Calu3 (cell line): Measurements from ENCODE around the gene PRPS2. TPM values are rescaled to one million over a fixed set of nuclear protein-coding genes. Genes with fewer than 3 reads are reported as not detected.

Experiments used
- BruUV-seq: library from RNA; stranded (reverse); fragments of 400-500 nt; replicated peaks from 2 replicates; lab custom pipeline; 2021; lab: Mats Ljungman, UMichigan
- CTCF ChIA-PET: fragments of 300-600 bp; sonication (Branson Sonifier 250); formaldehyde crosslinking; loops from one replicate; lab custom pipeline; 2022; ENCODE audit warnings: antibody characterized with exemption; lab: Charles Lee
- DNase-seq: peaks from one replicate; pipeline ENCODE4 v3.0.0; 2022
- H3K27ac Mint-ChIP-seq: one replicate; pipeline ENCODE4 v1.8.0; 2022; ENCODE audit warnings: mixed read lengths; ENCODE audit not compliant: unreplicated experiment
- H3K27me3 Mint-ChIP-seq: one replicate; pipeline ENCODE4 v1.8.0; 2022; ENCODE audit warnings: mixed read lengths; ENCODE audit not compliant: unreplicated experiment
- H3K36me3 Mint-ChIP-seq: one replicate; pipeline ENCODE4 v1.8.0; 2022; ENCODE audit warnings: mild to moderate bottlenecking, moderate library complexity, mixed read lengths; ENCODE audit not compliant: insufficient read depth, unreplicated experiment
- H3K4me1 Mint-ChIP-seq: one replicate; pipeline ENCODE4 v1.8.0; 2022; ENCODE audit warnings: mild to moderate bottlenecking, low read depth, mixed read lengths; ENCODE audit not compliant: unreplicated experiment
- H3K4me3 Mint-ChIP-seq: one replicate; pipeline ENCODE4 v1.8.0; 2022; ENCODE audit warnings: mild to moderate bottlenecking, low read depth, moderate library complexity, mixed read lengths; ENCODE audit not compliant: unreplicated experiment
- H3K9me3 Mint-ChIP-seq: one replicate; pipeline ENCODE4 v1.8.0; 2022; ENCODE audit warnings: low read depth, mixed read lengths; ENCODE audit not compliant: unreplicated experiment
- intact Hi-C: fragments of 100-400 bp; cut with micrococcal nuclease; formaldehyde crosslinking; loops from one replicate; pipeline ENCODE4 v1.10.0; 2022; ENCODE audit not compliant: unreplicated experiment
- total RNA-seq: library from RNA; stranded (reverse); gene quantifications from 2 replicates; pipeline ENCODE4 v1.2.3, GENCODE V29; 2022
- TF ChIP-seq, protein P1 (sequence below): fragments of 200-600 bp; IDR thresholded peaks from one replicate; pipeline ENCODE4 v1.8.0; 2022; ENCODE audit warnings: antibody characterized with exemption; ENCODE audit not compliant: unreplicated experiment

PRPS2 gene
- total RNA-seq, 1 experiment from 2014 or later: 102 TPM

DNA sequence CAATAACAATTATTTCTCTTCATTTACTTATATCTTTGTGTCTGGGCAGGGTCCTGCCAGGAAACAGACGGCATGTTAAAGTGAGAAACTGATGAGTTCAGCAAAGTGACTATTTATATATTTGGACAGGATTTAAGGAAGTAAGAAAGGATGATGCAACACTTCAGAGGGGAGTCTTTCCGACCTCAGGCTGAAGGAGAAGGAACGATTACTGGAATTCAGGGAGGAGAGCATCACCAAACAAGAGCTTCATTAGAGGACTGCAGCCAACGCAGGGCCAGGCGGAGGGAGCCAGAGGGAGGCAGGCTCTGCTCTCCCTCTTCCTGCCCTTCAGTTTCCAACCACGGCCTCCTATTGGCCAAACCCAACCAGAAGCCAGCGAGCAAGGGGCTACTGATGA lies 74.1 kb downstream of the PRPS2 start:
- BruUV-seq: no TSS peak
- CTCF ChIA-PET: no interaction called here

DNA sequence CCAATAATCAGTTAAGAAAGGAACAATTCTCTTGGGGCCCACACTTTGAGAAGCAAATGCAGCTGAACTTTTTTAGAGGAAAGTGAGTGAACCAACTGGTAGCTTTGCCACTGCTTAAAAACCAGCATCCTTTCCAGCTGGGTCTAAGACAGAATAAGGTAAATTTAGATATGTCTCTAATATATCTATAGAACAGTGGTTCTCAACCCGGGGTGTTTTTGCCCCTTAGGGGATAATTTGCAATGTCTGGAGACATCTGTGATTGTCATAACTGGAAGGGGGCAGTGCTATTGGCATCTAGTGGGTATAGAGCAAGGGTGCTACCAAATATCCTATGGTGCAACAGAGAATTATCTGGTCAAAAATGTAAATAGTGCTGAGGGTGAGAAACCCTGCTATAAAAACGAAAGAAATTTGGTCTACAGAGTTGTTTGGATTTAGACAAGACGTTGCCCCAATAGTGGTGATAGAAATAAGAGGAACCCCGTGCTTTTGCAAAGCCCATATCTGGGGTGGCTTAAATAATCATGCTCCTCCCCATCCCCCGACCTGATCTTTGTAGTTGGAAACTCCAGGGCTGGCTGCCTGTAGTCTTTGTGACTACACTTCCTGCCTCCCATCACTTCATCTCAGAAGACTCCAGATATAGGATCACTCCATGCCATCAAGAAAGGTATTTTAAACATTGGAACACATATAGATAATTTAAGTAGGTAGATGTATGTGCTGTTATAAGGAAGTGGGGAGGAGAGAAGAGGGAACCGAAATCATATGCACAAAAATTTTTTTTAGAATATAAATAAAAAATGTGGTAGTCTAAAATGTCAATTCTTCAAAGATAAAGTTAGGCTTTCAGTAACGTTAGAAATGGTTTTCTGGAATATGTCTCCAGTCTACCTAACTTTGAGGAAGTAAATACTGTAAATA lies 75.5 kb downstream of the PRPS2 start, which contains the start of gene TLR7:
TSS of gene TLR7 (plus strand) at position 622 of the 927 bp plus-strand sequence. CDS start 507 bp downstream, outside the sequence.
- Mint-ChIP-seq H3K27ac (no peak within 1 kb of the TSS), H3K27me3 (peaks cover 18% of the 10 kb centered on the region), H3K36me3 (no peaks in the 10 kb centered on the region), H3K4me1 (peaks cover 8% of the 10 kb centered on the region), H3K9me3 (peaks cover 2% of the 10 kb centered on the region), H3K4me3 (no peak within 1 kb of the TSS)
- TF ChIP-seq, protein P1, sequence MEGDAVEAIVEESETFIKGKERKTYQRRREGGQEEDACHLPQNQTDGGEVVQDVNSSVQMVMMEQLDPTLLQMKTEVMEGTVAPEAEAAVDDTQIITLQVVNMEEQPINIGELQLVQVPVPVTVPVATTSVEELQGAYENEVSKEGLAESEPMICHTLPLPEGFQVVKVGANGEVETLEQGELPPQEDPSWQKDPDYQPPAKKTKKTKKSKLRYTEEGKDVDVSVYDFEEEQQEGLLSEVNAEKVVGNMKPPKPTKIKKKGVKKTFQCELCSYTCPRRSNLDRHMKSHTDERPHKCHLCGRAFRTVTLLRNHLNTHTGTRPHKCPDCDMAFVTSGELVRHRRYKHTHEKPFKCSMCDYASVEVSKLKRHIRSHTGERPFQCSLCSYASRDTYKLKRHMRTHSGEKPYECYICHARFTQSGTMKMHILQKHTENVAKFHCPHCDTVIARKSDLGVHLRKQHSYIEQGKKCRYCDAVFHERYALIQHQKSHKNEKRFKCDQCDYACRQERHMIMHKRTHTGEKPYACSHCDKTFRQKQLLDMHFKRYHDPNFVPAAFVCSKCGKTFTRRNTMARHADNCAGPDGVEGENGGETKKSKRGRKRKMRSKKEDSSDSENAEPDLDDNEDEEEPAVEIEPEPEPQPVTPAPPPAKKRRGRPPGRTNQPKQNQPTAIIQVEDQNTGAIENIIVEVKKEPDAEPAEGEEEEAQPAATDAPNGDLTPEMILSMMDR: no peak
- no TSS peak for BruUV-seq
- CTCF ChIA-PET: interaction anchor here (0.6 kb wide), 1 partner anchor 110 kb away, joined by 4 read pairs; no protein-coding TSS in a partner anchor
- intact Hi-C loops: no loop called here
- DNase-seq: no peak

More for the DNA sequence above, 74.1 kb downstream of the PRPS2 start:
- Mint-ChIP-seq H3K9me3 (peaks cover 2% of the 10 kb centered on the region), H3K36me3 (no peaks in the 10 kb centered on the region), H3K27me3 (peaks cover 21% of the 10 kb centered on the region), H3K4me3 (no peak overlapping the region), H3K27ac (no peak overlapping the region), H3K4me1 (peaks cover 8% of the 10 kb centered on the region)
- intact Hi-C loops: no loop called here
- TF ChIP-seq, protein P1: no peak
- no peak for DNase-seq

DNA sequence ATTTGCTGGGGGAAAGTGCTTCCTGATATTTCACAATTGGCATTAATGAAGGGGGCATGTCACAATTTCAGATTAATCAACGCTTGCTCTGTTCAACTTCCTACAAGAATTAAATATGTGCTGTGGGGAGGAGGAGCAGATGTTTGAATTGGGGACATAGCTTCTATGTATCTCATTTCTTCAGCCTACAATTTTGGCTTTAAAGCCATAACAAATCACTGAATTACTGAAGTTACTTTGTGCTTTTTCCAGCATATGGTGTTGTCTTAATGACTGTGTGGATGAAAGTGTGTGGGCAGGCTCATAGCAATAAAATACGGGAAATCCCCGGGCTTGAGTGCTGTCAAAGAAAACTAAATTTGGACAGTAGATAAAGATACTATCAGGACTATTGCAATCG lies 76.5 kb downstream of the PRPS2 start:
- H3K4me1 Mint-ChIP-seq: peaks cover 8% of the 10 kb centered on the region
- no TSS peak for BruUV-seq
- peaks cover 2% of the 10 kb centered on the region for H3K9me3 Mint-ChIP-seq
- peaks cover 8% of the 10 kb centered on the region for H3K27me3 Mint-ChIP-seq
- H3K36me3 Mint-ChIP-seq: no peaks in the 10 kb centered on the region
- intact Hi-C loops: no loop called here
- TF ChIP-seq, protein P1: no peak
- DNase-seq: no peak
- CTCF ChIA-PET: interaction anchor here (0.6 kb wide), 1 partner anchor 109 kb away, joined by 4 read pairs; no protein-coding TSS in a partner anchor
- no peak overlapping the region for H3K4me3 Mint-ChIP-seq
- H3K27ac Mint-ChIP-seq: no peak overlapping the region

DNA sequence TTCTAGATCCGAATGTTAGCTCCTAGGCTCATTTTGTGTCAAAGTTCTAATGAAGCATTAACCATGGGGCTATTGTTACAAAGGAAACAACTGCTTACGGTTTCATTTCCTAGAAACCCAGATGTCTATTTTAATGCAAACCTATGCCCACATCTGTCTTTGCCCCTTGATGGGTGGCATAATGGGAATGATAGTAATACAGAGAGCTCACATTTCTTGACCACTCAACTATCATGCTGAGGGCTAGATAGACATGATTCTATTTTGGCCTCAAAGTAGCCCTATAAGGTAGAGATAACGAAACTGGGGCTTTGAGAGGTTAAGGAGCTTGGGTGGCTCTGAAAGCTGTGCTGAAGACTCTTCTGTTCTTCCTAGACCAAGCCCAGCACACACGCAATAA lies 77.5 kb downstream of the PRPS2 start:
- no peaks in the 10 kb centered on the region for H3K36me3 Mint-ChIP-seq
- peaks cover 8% of the 10 kb centered on the region for H3K4me1 Mint-ChIP-seq
- H3K4me3 Mint-ChIP-seq: no peak overlapping the region
- intact Hi-C loops: no loop called here
- CTCF ChIA-PET: no interaction called here
- no TSS peak for BruUV-seq
- no peak for DNase-seq
- no peaks in the 10 kb centered on the region for H3K9me3 Mint-ChIP-seq
- no peaks in the 10 kb centered on the region for H3K27me3 Mint-ChIP-seq
- no peak overlapping the region for H3K27ac Mint-ChIP-seq
- TF ChIP-seq, protein P1: no peak
